Aorta (tissue), 5 donors: ENCODE data around the gene FILIP1L. TPM values are rescaled to one million over a fixed set of nuclear protein-coding genes. Genes with fewer than 3 reads are reported as not detected.

Experiments used
- ATAC-seq: fragments of 200-7000 bp; cut with Tn5 transposase; one replicate; pipeline ENCODE4 v1.9.1; 2022; ENCODE audit warnings: moderate library complexity; ENCODE audit not compliant: low FRiP score
- DNase-seq, 2 donors: peaks; one replicate each; pipeline ENCODE4 v3.0.0-alpha.2; 2020
- H3K27ac ChIP-seq, 2 donors: one replicate each; pipeline ENCODE4 v1.5.1; 2013; ENCODE audit warnings: low read length in 2 of 2, mild to moderate bottlenecking in 2 of 2, moderate library complexity in 2 of 2, control low read depth in 1 of 2, inconsistent platforms in 1 of 2, low read depth in 1 of 2
- H3K27me3 ChIP-seq, 2 donors: one replicate each; pipeline ENCODE4 v1.6.1; 2013; ENCODE audit warnings: control low read depth in 1 of 2, low read length in 1 of 2, mild to moderate bottlenecking in 1 of 2, moderate library complexity in 1 of 2; ENCODE audit not compliant: insufficient read depth in 2 of 2, control insufficient read depth in 1 of 2
- H3K36me3 ChIP-seq, 2 donors: one replicate each; pipeline ENCODE4 v1.6.1; 2013; ENCODE audit warnings: control low read depth in 1 of 2, low read length in 1 of 2, mild to moderate bottlenecking in 1 of 2; ENCODE audit not compliant: insufficient read depth in 2 of 2, control insufficient read depth in 1 of 2
- H3K4me1 ChIP-seq, 2 donors: one replicate each; pipeline ENCODE4 v1.6.1; 2013; ENCODE audit warnings: low read length in 2 of 2, control low read depth in 1 of 2, mild to moderate bottlenecking in 1 of 2, moderate library complexity in 1 of 2; ENCODE audit not compliant: insufficient read depth in 2 of 2, control insufficient read depth in 1 of 2
- H3K4me3 ChIP-seq, 2 donors: one replicate each; pipeline ENCODE4 v1.5.1; 2013; ENCODE audit warnings: low read length in 2 of 2, control low read depth in 1 of 2, mild to moderate bottlenecking in 1 of 2
- H3K9me3 ChIP-seq: one replicate; pipeline ENCODE4 v1.6.1; 2013; ENCODE audit warnings: mild to moderate bottlenecking, low read length; ENCODE audit not compliant: control insufficient read depth
- WGBS, 2 donors: extraction: QIAGEN DNeasy Blood & Tissue Kit; methylation state at CpG; one replicate each; pipeline ENCODE4 v1.1.7; 2013; 5-methylcytosine and 5-hydroxymethylcytosine counted together
- intact Hi-C, 2 donors: fragments of 100-400 bp; cut with DNase I; formaldehyde crosslinking; loops; one replicate each; pipeline versions ENCODE4 v1.14.2 to v1.15.0; 2022
- polyA plus RNA-seq, 2 donors: library from polyadenylated mRNA; stranded (reverse); fragments of 200-250 nt; gene quantifications; one replicate each; pipeline ENCODE4 v1.2.3, GENCODE V29; 2013
- total RNA-seq, 2 donors: library from RNA; stranded (reverse); fragmentation: NEBNext Ultra II Directional; extraction: Animal tissue kit (Norgen Biotek cat#: 25700); gene quantifications; one replicate each; pipeline ENCODE4 v1.2.1, GENCODE V29; 2021
- donor health status: healthy with polysubstance abuse.
- donor health status: Bipolar disorder and iron deficiency.
- donor health status: DM: no; HTN: no; CAD: no.
- donor health status: DM: no; HTN: no; CAD: no.
- donor health status: DM: yes; HTN: yes; CAD: no.

The FILIP1L gene
- total and polyA plus RNA-seq, 4 donors = 168 to 861 (median 251) TPM

DNA sequence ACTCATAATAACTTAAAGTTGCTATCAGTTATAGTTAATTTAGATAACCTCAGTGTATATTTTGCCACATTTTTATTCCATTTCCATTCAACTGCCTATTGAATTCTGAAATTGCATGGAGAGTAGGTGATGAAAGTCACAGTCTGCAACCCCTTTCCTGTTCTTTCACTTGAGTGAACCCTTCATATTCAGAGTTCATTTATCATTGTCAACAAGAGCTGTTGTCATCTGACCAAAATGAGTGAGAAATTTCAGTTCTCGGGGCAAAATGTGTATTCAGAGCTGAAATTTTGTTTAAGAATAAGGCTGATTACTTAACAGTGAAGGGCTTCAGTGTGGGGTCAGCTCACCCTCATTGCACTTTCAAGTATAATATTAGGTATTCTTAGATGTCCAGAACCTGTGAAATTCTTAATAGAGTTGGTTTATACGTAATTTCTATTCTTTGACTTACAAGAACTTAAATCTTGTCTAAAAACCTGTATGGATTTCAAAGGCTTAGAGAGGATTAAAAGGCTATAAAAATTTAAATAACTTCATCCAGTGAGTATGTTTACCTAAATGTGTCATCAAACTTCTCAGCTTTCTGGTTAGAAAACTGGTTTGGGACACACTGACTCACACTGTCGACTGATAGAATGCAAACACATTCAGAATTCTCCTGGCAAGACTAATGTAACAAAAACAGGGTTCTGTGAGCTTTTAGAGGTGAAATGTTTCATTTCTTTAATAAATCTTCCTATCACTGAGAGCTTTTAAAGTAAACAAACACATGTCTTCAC, 204.4 kb downstream of the FILIP1L start:
- Histone ChIP-seq H3K36me3 (no peaks in the 10 kb centered on the region), H3K9me3 (no peaks in the 10 kb centered on the region), H3K27ac (no peak overlapping the region), H3K4me3 (no peak overlapping the region), H3K27me3 (no peaks in the 10 kb centered on the region), H3K4me1 (peaks cover 0 to 3% of the 10 kb centered on the region in 2 donors)
- WGBS, 2 donors = 20 to 24% methylated on average over 3 of the region's 3 CpGs
- DNase-seq (no peak), ATAC-seq (no peak)
- intact Hi-C loops = no loop called here

DNA sequence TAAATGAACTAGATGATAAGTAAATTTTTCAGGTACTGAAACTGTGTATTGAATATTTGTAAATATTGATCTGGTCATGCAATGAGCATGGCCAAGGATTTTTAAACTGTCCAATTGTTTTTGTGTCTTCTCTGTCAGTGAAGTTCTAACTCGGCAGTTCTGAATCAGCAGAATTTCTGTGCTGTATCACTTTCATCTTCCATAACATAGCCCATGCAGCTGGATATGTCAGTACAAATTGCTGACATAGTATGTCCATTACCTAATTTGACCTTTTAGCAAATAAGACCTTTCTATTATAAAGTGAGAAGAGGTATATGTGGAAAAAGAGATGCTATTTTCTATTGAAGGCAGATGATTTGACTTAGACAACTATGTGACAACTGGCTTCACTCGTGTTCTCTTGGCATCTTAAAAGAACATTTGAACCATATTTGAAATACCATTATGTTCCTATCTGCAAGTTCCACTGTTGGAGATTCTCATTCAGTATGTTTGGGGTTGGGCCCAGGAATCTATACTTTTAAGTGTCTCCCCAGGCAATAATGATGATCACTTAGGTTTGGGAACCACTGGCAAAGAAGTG, 206.2 kb downstream of the FILIP1L start:
- Histone ChIP-seq H3K4me3 (no peak overlapping the region), H3K27me3 (no peaks in the 10 kb centered on the region), H3K27ac (no peak overlapping the region), H3K36me3 (no peaks in the 10 kb centered on the region), H3K9me3 (no peaks in the 10 kb centered on the region), H3K4me1 (peaks cover 0 to 3% of the 10 kb centered on the region in 2 donors)
- intact Hi-C loops = no loop called here
- DNase-seq (no peak), ATAC-seq (no peak)
- 91 to 93% methylated on average over 2 of the region's 2 CpGs for WGBS, 2 donors

DNA sequence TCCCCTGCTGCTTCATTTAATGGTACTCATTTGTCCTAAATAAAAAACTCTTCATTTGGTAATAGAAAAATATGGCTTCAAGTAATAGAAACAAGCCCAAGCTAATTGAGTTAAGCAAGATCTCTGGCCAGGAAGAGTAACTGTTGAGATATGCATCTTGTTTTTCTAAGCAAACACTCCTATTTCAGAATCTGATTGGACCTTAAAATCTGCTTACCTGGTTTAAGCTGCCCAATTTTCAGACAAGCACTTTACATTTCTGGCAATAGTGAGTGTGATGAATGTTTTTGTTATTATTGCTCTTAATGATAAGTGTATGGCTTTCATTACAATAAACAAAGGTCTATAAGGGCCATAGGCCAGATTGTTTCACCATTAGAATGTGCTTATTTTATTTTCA, 210.4 kb downstream of the FILIP1L start:
- intact Hi-C loops = no loop called here
- ATAC-seq = no peak
- Histone ChIP-seq H3K27ac (no peak overlapping the region), H3K36me3 (no peaks in the 10 kb centered on the region), H3K4me3 (no peak overlapping the region), H3K27me3 (no peaks in the 10 kb centered on the region), H3K9me3 (no peaks in the 10 kb centered on the region), H3K4me1 (peaks cover 0 to 3% of the 10 kb centered on the region in 2 donors)
- no peak for DNase-seq

DNA sequence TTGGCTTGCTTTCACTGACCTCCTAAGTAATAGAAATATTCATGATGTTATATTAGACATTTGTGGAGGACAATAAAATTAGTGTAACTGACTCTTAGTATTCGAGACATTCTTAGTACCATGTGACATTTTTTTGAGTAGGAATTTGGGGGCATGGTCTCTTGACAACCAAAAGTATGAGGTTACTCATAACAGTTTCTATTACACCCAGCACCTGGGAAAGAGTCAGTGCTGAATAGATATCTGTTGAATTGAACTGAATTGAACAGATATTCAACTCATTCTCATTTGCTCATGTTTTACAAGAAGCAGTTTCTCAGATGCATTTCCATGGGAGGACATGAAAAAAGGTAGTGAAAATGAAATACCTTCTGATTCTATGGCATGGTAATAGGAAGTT, 212.2 kb downstream of the FILIP1L start:
- no peaks in the 10 kb centered on the region for H3K36me3 ChIP-seq
- H3K4me3 ChIP-seq = no peak overlapping the region
- H3K4me1 ChIP-seq = peaks cover 0 to 3% of the 10 kb centered on the region in 2 donors
- H3K27me3 ChIP-seq = no peaks in the 10 kb centered on the region
- no peak overlapping the region for H3K27ac ChIP-seq
- intact Hi-C loops = no loop called here
- 82 to 89% methylated on average over 1 of the region's 1 CpG for WGBS, 2 donors
- ATAC-seq = no peak
- DNase-seq = no peak
- H3K9me3 ChIP-seq = no peaks in the 10 kb centered on the region

DNA sequence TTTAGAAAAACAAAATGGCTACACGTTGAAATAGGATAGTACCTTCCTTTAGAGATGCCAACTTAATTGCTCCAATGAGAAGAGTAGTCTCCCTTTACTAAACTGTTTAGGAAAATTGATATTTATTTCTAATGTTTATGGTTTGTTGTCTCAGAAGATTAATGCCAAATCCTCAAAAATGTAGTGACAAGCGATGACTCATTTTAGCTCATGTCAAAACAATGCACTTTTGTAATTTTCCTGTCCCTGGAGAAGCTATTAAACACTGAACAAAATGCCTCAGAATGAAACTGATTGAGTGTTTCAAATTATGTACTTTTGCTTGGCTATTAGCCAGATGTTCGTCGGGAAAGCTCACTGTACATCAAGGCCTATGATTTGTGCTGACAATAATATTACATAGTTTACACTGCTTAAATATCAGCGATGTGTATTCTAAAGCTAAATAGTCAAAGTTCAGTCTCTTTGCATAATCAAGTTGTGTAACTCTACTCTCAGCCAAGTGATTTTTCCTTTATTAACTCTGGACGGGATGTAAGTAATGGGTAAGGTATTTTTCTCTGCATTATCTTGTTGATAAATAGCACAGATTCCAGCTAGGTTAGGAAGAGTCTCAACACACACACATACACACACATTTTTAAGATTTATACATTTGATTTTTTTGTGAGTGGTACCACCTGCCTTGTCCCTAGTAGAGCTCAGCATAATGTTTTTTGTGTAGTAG, 212.9 kb downstream of the FILIP1L start:
- Histone ChIP-seq H3K36me3 (no peaks in the 10 kb centered on the region), H3K27me3 (no peaks in the 10 kb centered on the region), H3K4me3 (no peak overlapping the region), H3K27ac (no peak overlapping the region), H3K9me3 (no peaks in the 10 kb centered on the region), H3K4me1 (peaks cover 0 to 3% of the 10 kb centered on the region in 2 donors)
- DNase-seq (no peak), ATAC-seq (no peak)
- 41 to 43% methylated on average over 6 of the region's 6 CpGs for WGBS, 2 donors
- intact Hi-C loops = no loop called here

DNA sequence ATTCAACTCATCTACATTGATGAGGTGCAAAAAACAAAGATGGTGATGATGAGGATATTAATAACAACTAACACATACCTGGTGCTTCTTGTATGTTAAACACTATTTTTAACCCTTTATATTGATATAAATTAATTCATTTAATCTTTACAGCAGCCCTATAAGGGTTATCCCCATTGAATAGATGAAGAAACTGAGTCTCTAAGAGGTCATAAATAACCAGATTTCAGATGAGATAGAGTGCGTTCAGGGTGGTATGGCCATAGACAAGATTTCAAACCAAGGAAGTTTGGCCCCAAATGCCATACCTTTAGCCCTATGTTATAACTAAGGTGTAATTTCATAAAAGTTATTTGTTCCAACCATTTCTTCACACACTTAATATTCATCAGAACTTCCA, 214.1 kb downstream of the FILIP1L start:
- WGBS, 2 donors = 95 to 97% methylated on average over 1 of the region's 1 CpG
- H3K4me1 ChIP-seq = peaks cover 0 to 3% of the 10 kb centered on the region in 2 donors
- no peak for ATAC-seq
- H3K9me3 ChIP-seq = no peaks in the 10 kb centered on the region
- DNase-seq = no peak
- intact Hi-C loops = no loop called here
- H3K4me3 ChIP-seq = no peak overlapping the region
- no peaks in the 10 kb centered on the region for H3K36me3 ChIP-seq
- H3K27me3 ChIP-seq = no peaks in the 10 kb centered on the region
- no peak overlapping the region for H3K27ac ChIP-seq

DNA sequence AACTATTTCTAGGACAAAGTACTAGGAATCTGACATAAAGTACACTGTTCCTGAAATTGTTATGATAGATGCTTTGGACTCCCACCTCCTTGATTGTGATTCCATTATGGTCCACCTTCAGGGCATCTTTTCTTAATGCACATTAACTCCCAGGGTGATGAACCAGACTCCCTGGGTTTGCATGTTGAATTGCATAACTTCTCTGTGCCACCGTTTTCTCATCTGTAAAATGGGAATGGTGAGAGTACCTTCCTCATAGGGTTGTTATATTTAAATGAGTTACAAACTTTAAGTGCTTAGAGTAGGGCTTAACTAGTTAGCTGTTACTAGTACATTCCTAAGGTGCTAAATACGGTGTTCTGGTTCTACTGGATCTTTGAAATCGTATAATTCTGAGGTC, 214.7 kb downstream of the FILIP1L start:
- Histone ChIP-seq H3K4me1 (peaks cover 0 to 3% of the 10 kb centered on the region in 2 donors), H3K27ac (no peak overlapping the region), H3K4me3 (no peak overlapping the region), H3K9me3 (no peaks in the 10 kb centered on the region), H3K36me3 (no peaks in the 10 kb centered on the region), H3K27me3 (no peaks in the 10 kb centered on the region)
- intact Hi-C loops = no loop called here
- ATAC-seq (no peak), DNase-seq (no peak)
- 96% methylated on average over 3 of the region's 3 CpGs for WGBS, 2 donors

DNA sequence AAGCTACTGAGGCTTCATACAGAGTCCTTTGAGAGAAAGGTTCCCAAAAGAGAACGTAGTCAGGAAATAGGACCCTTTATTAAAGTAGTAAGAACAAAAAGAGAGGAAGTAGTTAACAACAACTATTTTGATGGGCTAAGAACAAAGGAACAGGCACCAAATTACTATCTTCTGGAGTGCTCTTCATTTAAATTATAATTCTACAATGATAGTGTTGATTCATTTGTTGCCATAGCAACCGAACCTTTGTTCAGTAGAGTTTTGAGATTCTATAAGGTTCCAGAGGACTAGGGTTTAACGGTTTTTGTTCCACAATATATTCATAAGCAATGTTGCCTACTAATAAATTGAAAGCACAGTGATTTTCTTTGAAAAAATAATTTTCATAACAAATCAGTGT, 217.8 kb downstream of the FILIP1L start:
- H3K4me3 ChIP-seq = no peak overlapping the region
- H3K27me3 ChIP-seq = no peaks in the 10 kb centered on the region
- H3K4me1 ChIP-seq = peaks cover 0 to 3% of the 10 kb centered on the region in 2 donors
- 91 to 93% methylated on average over 3 of the region's 3 CpGs for WGBS, 2 donors
- H3K27ac ChIP-seq = no peak overlapping the region
- no peaks in the 10 kb centered on the region for H3K9me3 ChIP-seq
- no peak for ATAC-seq
- no peaks in the 10 kb centered on the region for H3K36me3 ChIP-seq
- intact Hi-C loops = no loop called here
- no peak for DNase-seq
